Heart right ventricle (tissue), 16 donors: Measurements from ENCODE around the gene CTNND2. TPM values are rescaled to one million over a fixed set of nuclear protein-coding genes. Genes with fewer than 3 reads are reported as not detected.

Source experiments
- ATAC-seq, 8 donors: fragments of 200-7000 bp; cut with Tn5 transposase; one replicate each; pipeline ENCODE4 v1.9.1; 2020; ENCODE audit warnings: mild to moderate bottlenecking in 8 of 8, moderate library complexity in 8 of 8, moderate number of reproducible peaks in 1 of 8
- DNase-seq, 2 donors: peaks; one replicate each; pipeline ENCODE4 v3.0.0-alpha.2; 2020
- H3K27ac ChIP-seq, 10 donors: fragments of 200-600 bp; sonication (generic) in 2 of 10; one replicate each; pipeline versions ENCODE4 v1.5.0 to v1.8.0; 2020 to 2022; ENCODE audit warnings: mild to moderate bottlenecking in 3 of 10
- H3K27me3 ChIP-seq, 7 donors: fragments of 200-600 bp; one replicate each; pipeline ENCODE4 v1.8.0; 2021 to 2022; ENCODE audit warnings: mild to moderate bottlenecking in 2 of 7
- H3K36me3 ChIP-seq, 9 donors: fragments of 200-600 bp; sonication (generic) in 1 of 9; one replicate each; pipeline versions ENCODE4 v1.5.0 to v1.8.0; 2020 to 2022; ENCODE audit warnings: mild to moderate bottlenecking in 2 of 9
- H3K4me1 ChIP-seq, 9 donors: fragments of 200-600 bp; sonication (generic) in 1 of 9; one replicate each; pipeline versions ENCODE4 v1.5.0 to v1.8.0; 2020 to 2022; ENCODE audit warnings: mild to moderate bottlenecking in 4 of 9
- H3K4me3 ChIP-seq, 10 donors: fragments of 200-600 bp; sonication (generic) in 2 of 10; one replicate each; pipeline versions ENCODE4 v1.5.0 to v1.8.0; 2020 to 2022; ENCODE audit warnings: mild to moderate bottlenecking in 7 of 10, moderate library complexity in 2 of 10
- H3K9me3 ChIP-seq, 11 donors: fragments of 200-600 bp in 10 of 11; sonication (generic) in 2 of 11; one replicate each; pipeline versions ENCODE4 v1.5.0 to v1.8.0; 2013 to 2022; ENCODE audit warnings: mild to moderate bottlenecking in 2 of 11, control low read depth in 1 of 11, moderate library complexity in 1 of 11
- WGBS, 2 donors: extraction: QIAGEN DNeasy Blood & Tissue Kit; methylation state at CpG; one replicate each; pipeline ENCODE4 v1.1.7; 2013; ENCODE audit warnings: inconsistent platforms in 1 of 2; 5-methylcytosine and 5-hydroxymethylcytosine counted together
- intact Hi-C, 10 donors: fragments of 100-400 bp; cut with DNase I; formaldehyde crosslinking; loops; one replicate each; pipeline versions ENCODE4 v1.11.1 to v1.14.2; 2022
- polyA plus RNA-seq, 2 donors: library from polyadenylated mRNA; stranded (reverse); fragments of 200-250 nt; gene quantifications; one replicate each; pipeline ENCODE4 v1.2.3, GENCODE V29; 2013
- total RNA-seq, 10 donors: library from RNA; stranded (reverse); fragmentation: NEBNext Ultra II Directional in 3 of 10; extraction: Animal tissue kit (Norgen Biotek cat#: 25700) in 3 of 10; gene quantifications; one replicate each; pipeline versions ENCODE4 v1.2.1 to v1.2.4, GENCODE V29; 2021 to 2023
- TF ChIP-seq, protein P1 (sequence below), 9 donors: fragments of 200-600 bp; sonication (generic) in 2 of 9; IDR thresholded peaks; one replicate each; pipeline versions ENCODE4 v1.5.0 to v1.8.0; 2021 to 2022; ENCODE audit warnings: antibody characterized with exemption in 9 of 9, mild to moderate bottlenecking in 5 of 9, moderate library complexity in 1 of 9
- donor health status: Arrhythmogenic right ventricular cardiomyopathy.
- donor health status: ischemic (EF 13 %, LVEDD 7.1; RV severe dilation, severe dysfunction).
- donor health status: healthy with polysubstance abuse.
- donor health status: DM: no; HTN: yes; CAD: no.
- donor health status: DM: no; HTN: no; CAD: no.
- donor health status: ischemic (EF 25% LVEDD 6.9; RV normal size, moderate dysfunction).
- donor health status: ischemic (EF 25% LVEDD 5.7; RV mildly dilated, moderate dysfunction).
- donor health status: healthy.
- donor health status: DM: yes; HTN: yes; CAD: no.
- donor health status: Ischemic cardiomyopathy.
- donor health status: ischemic (EF 35%, LVEDD 5.7; RV mildly dilated, moderate dysfunction).
- donor health status: nonischemic (EF 11% LVEDD 7.7; RV severe dilation, severe dysfunction).
- donor health status: DM: yes; HTN: yes; CAD: no.
- donor health status: PGD.
- donor health status: ischemic (EF 29% LVEDD 5.4; RV normal size, mild dysfunction).
- donor health status: nonischemic (EF 23%, LVEDD 6.1; RV moderate dilation, normal function).

CTNND2 gene
- total and polyA plus RNA-seq, 12 donors: 1.1 to 29.6 (median 9.9) TPM

DNA sequence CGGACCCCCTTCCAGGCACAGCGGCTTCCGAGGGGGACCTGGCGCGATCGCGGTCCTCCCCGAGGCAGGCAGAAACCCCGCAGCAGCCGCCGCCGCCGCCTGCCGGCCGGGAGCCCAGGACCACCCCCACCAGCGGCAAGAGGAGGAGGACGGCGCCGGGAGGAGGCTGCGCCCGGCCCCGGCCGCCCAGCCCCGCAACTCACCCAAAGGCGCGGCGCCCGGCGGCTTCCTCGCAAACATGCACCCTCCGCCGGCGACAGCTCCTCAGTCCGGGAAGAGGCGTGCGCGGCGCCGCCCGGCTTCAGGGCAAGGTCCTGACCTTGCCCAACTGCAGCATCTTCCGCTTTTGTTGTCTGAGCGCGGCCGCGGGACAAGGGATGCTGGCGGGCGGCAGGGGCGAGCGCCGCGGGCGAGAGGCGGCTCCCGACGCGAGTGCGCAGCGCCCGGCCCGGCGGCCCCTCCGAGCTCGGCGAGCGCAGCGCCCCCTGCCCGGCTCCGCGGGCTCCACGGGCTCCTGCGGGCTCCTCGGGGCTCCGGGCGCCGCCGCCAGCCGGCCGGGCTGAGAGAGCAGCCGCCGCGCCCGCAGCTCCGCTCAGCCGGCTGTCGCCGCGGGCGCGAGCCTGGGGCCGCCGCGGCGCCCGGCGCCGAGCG is 507 bp downstream of the CTNND2 start:
- peak overlapping the region in 9 of 10 donors; percentile 27 to 62 (median 43) for H3K4me3 ChIP-seq
- H3K9me3 ChIP-seq: no peaks in the 10 kb centered on the region
- H3K27me3 ChIP-seq: peaks cover 0 to 52% (median 45%) of the 10 kb centered on the region in 7 donors
- H3K36me3 ChIP-seq: no peaks in the 10 kb centered on the region
- intact Hi-C loops: loop anchor here in 1 of 10 donors (5.0 kb wide), 1 partner anchor 281 kb away; no protein-coding TSS in a partner anchor
- 1% methylated on average over 50 to 97 of the region's 97 CpGs for WGBS, 2 donors
- TF ChIP-seq, protein P1, sequence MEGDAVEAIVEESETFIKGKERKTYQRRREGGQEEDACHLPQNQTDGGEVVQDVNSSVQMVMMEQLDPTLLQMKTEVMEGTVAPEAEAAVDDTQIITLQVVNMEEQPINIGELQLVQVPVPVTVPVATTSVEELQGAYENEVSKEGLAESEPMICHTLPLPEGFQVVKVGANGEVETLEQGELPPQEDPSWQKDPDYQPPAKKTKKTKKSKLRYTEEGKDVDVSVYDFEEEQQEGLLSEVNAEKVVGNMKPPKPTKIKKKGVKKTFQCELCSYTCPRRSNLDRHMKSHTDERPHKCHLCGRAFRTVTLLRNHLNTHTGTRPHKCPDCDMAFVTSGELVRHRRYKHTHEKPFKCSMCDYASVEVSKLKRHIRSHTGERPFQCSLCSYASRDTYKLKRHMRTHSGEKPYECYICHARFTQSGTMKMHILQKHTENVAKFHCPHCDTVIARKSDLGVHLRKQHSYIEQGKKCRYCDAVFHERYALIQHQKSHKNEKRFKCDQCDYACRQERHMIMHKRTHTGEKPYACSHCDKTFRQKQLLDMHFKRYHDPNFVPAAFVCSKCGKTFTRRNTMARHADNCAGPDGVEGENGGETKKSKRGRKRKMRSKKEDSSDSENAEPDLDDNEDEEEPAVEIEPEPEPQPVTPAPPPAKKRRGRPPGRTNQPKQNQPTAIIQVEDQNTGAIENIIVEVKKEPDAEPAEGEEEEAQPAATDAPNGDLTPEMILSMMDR (IDR thresholded peaks at IDR 0.05): peak in 1 of 9 donors; percentile 14
- DNase-seq (peak in 1 of 2 donors; percentile 21), ATAC-seq (peak in 7 of 8 donors; percentile 30 to 58 (median 40))
- no peaks in the 10 kb centered on the region for H3K4me1 ChIP-seq
- peak overlapping the region in 6 of 10 donors; percentile 10 to 73 (median 51) for H3K27ac ChIP-seq

DNA sequence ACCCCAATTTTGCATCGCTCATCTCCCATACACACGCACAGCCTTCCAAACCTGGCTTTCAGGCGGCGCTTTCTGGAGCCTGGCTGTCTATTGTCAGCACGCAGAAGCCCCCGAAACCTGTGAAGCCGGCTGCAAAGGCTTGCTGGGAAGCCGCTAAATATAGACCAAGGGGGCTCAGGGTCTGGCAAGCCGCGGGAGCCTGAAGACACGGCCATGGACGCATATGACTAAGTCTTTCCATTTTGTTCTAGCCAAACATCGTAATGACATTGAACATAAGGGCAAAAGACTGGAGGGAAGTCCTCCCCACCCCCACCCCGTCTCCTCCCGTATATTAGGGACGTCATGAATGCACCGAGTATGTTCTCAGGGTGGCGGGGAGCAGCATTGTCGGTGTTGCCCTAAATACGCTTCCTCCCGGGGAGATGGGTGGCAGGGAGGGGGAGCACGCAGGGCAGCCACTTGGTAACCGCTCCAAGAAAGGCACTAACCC is 1.1 kb downstream of the CTNND2 start:
- peak in 1 of 2 donors; percentile 12 for DNase-seq
- intact Hi-C loops: loop anchor here in 1 of 10 donors (5.0 kb wide), 1 partner anchor 281 kb away; no protein-coding TSS in a partner anchor
- Histone ChIP-seq H3K9me3 (no peaks in the 10 kb centered on the region), H3K4me1 (no peaks in the 10 kb centered on the region), H3K4me3 (peak overlapping the region; percentile 5 to 62 (median 42)), H3K27ac (peak overlapping the region in 6 of 10 donors; percentile 10 to 73 (median 51)), H3K27me3 (peaks cover 0 to 52% (median 44%) of the 10 kb centered on the region in 7 donors), H3K36me3 (no peaks in the 10 kb centered on the region)
- TF ChIP-seq, protein P1 (IDR thresholded peaks at IDR 0.05): no peak
- peak in 7 of 8 donors; percentile 10 to 80 (median 58) for ATAC-seq
- WGBS, 2 donors: 1 to 2% methylated on average over 23 of the region's 23 CpGs

DNA sequence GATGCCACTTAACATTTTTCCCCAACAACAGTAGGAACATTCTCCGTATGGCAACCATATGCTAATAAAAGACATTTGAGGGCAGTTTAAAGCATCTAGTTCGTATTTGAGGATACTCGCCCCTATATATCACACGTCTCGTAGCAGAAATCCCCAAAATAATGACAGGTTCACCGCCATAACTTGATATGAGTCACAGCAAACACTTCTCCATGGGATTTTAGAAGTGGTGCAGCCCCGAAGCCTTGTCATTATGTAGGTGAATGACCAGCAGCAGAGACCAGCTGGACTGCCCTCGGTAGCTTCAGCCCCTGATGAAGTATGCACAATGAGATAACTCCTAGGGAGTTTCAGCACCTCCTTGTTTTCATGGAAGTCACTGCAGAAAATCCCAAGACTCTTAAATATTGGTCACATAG is 2.0 kb downstream of the CTNND2 start:
- H3K27ac ChIP-seq: no peak overlapping the region
- TF ChIP-seq, protein P1 (IDR thresholded peaks at IDR 0.05): no peak
- H3K27me3 ChIP-seq: peaks cover 0 to 51% (median 41%) of the 10 kb centered on the region in 7 donors
- ATAC-seq (peak in 1 of 8 donors; percentile 58), DNase-seq (no peak)
- no peaks in the 10 kb centered on the region for H3K4me1 ChIP-seq
- WGBS, 2 donors: 46 to 51% methylated on average over 8 of the region's 8 CpGs
- peaks cover 0 to 3% (median 0%) of the 10 kb centered on the region in 11 donors for H3K9me3 ChIP-seq
- intact Hi-C loops: loop anchor here in 1 of 10 donors (5.0 kb wide), 1 partner anchor 280 kb away; no protein-coding TSS in a partner anchor
- H3K36me3 ChIP-seq: no peaks in the 10 kb centered on the region
- peak overlapping the region in 4 of 10 donors; percentile 27 to 62 (median 56) for H3K4me3 ChIP-seq

DNA sequence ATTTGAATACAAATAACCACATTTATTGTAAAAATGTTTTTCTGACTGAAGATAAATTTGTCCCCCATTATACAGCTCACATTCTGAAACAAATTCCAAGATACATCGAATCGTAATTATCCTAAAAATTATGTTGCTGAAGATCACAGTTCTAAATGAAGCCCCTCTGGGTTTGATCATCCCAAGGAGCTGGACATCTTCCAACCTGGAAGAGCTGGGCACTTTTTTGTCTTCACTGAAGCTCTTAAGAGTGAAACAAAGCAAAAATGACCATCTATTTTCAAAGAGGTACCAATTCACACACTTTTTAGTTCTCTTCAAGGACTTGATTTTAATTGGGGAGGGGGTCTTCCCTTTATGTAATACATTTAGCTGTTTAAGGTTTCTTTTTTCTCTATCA is 5.5 kb downstream of the CTNND2 start:
- no peaks in the 10 kb centered on the region for H3K36me3 ChIP-seq
- no peak overlapping the region for H3K27ac ChIP-seq
- intact Hi-C loops: no loop called here
- DNase-seq: no peak
- no peaks in the 10 kb centered on the region for H3K4me1 ChIP-seq
- 83 to 91% methylated on average over 2 of the region's 2 CpGs for WGBS, 2 donors
- no peak overlapping the region for H3K4me3 ChIP-seq
- ATAC-seq: no peak
- TF ChIP-seq, protein P1 (IDR thresholded peaks at IDR 0.05): no peak
- H3K9me3 ChIP-seq: peaks cover 0 to 17% (median 2%) of the 10 kb centered on the region in 11 donors
- peaks cover 0 to 25% (median 22%) of the 10 kb centered on the region in 7 donors for H3K27me3 ChIP-seq
